ENCODE data around the gene TRIM66. TPM values are rescaled to one million over a fixed set of nuclear protein-coding genes. Genes with fewer than 3 reads are reported as not detected.

TRIM66 gene, protein sequence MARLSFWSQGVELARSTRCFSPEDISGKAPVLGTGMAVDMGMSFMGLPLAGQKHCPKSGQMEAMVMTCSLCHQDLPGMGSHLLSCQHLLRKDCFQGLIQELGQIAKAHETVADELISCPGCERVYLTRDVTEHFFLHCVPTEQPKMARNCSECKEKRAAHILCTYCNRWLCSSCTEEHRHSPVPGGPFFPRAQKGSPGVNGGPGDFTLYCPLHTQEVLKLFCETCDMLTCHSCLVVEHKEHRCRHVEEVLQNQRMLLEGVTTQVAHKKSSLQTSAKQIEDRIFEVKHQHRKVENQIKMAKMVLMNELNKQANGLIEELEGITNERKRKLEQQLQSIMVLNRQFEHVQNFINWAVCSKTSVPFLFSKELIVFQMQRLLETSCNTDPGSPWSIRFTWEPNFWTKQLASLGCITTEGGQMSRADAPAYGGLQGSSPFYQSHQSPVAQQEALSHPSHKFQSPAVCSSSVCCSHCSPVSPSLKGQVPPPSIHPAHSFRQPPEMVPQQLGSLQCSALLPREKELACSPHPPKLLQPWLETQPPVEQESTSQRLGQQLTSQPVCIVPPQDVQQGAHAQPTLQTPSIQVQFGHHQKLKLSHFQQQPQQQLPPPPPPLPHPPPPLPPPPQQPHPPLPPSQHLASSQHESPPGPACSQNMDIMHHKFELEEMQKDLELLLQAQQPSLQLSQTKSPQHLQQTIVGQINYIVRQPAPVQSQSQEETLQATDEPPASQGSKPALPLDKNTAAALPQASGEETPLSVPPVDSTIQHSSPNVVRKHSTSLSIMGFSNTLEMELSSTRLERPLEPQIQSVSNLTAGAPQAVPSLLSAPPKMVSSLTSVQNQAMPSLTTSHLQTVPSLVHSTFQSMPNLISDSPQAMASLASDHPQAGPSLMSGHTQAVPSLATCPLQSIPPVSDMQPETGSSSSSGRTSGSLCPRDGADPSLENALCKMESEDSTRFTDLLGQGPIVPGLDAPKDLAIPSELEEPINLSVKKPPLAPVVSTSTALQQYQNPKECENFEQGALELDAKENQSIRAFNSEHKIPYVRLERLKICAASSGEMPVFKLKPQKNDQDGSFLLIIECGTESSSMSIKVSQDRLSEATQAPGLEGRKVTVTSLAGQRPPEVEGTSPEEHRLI (N-terminal part only)
- total RNA-seq: 3.6 and 8.5 TPM in 2 replicates

DNA sequence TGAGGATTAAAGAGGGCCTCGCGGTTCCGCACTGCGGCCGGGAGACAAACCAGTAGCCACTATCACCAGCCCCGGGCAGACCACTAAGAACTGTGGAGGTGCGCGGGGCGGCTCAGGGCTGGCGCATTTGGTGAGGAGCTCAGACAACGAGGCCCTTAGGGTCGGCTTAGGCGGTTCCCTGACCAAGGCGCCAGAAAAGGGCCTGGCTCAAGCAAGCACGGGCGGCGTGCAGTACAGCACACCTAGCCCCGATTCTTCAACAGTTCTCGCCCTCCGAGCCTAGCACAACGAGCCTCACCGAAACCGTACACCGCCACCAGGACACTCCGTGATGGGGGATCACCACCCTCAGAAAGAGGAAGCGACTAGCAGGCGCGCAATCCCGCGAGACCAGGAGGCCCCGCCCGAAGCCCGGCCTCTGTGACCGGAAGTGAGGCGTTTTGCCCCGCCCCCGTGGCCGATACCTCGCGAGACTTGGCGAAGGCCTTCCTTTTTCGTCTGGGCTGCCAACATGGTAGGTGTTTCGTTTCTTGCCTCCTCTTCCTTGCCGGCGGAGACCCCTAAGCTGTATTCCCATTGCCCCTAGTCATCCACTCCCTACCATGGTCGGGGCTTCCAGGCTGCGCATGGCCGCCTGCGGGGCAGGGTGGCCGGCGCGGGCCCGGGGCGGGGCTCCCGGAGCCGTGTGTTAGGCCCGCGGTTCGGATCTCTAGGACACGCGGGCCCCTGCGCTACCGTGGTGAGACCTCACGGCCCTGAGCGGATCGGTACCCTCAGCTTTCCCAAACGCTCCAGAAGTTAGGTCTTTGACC is at the start of gene TRIM66, which contains the start of gene RPL27A:
TSS of gene TRIM66 (minus strand) at position 363 of the 812 bp plus-strand sequence. CDS start 10,391 bp downstream, outside the sequence.
TSS of gene RPL27A (plus strand) at position 490 of the 812 bp plus-strand sequence. CDS start at position 512, 22 bp downstream.

DNA sequence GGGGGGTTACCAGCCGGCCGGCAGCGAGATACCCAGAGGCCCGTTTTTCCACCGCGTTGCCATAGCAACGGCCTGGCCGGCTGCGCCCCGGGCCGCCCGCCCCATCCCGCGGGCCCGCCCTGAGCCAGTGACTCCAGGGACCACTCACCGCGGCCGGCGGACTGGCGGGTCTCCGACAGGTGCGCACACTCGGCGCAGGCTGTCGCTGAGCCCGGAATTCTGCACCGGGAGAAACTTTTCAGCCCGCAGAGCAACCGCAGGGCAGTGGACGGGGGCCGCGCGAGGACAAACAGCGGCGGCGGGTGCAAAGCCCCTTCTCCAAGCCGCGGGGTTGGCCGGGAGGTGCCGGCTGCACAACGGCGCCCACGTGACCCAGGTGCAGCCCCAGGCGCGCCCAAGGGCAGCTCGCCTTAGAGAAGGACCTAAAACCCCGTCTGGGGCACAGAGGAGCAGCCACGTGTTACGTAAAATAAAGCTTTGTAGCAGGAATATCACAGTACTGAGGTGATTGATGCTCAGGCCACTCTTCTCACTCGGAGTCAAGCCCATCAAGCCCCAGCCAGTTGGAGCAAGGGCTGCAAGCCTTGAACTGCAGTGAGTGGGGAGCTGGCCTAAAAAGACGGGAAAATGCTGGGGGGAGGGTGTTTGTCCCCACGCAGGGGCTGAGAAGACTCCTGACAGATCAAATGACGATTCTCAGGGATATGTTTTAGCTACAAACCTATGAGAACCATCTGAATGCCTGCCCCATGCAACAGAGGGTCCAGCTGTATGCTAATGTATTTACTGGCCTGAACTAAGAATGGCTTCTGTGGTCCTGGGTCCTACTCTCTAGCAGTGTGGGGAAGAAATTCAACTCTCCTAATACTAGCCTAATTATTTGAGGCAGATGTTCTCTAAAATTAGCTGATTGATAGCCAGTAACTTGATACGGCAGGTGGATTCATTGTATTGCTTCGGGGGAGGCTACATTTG is 88.2 kb downstream of the TRIM66 start, which contains the start of gene STK33:
TSS of gene STK33 (minus strand) at position 294 of the 975 bp plus-strand sequence. CDS start 119,323 bp downstream, outside the sequence.

Other genes starting within 250 kb of the TRIM66 start
- gene STK33, start 88.4 kb downstream of the TRIM66 start, total RNA-seq: 0.49 and 0.88 TPM in 2 replicates
- 613 and 876 TPM in 2 replicates for gene RPL27A, start 127 bp upstream of the TRIM66 start, total RNA-seq
- gene AKIP1, start 228.5 kb upstream of the TRIM66 start, total RNA-seq: 27.5 and 29.8 TPM in 2 replicates